ENCODE results near the gene MEGF11.

- no peak for TF ChIP-seq CTCF (IDR thresholded peaks at IDR 0.05)
- TF ChIP-seq EP300 (IDR thresholded peaks at IDR 0.05): no peak
- TF ChIP-seq POLR2A (IDR thresholded peaks at IDR 0.05): no peak
These were observed 125.4 kb downstream of the MEGF11 start for GRCh38 chr15:66128116-66128680.
